ENCODE results near the gene LRSAM1.

Gene LRSAM1

GRCh38 chr9:127482662-127483061 lies 31.4 kb downstream of the LRSAM1 start:
- H3K9me3 ChIP-seq (ENCODE audit: insufficient read depth, low read depth, low read length): no peaks in the 10 kb centered on the region
- H3K79me1 ChIP-seq (ENCODE audit: low read length): no peaks in the 10 kb centered on the region
- H3K4me1 ChIP-seq (ENCODE audit: control insufficient read depth in 1 of 2, insufficient read depth in 2 of 2, low read length in 2 of 2): no peaks in the 10 kb centered on the region
- no peak overlapping the region for H2AK5ac ChIP-seq (ENCODE audit: low read length)
- H4K91ac ChIP-seq (ENCODE audit: low read depth, low read length): no peak overlapping the region
- H3K14ac ChIP-seq (ENCODE audit: low read length): no peak overlapping the region
- H4K8ac ChIP-seq (ENCODE audit: low read depth, low read length): no peak overlapping the region
- no peak overlapping the region for H3K4me2 ChIP-seq (ENCODE audit: low read length)
- H3K23ac ChIP-seq (ENCODE audit: low read length): no peak overlapping the region
- H3K36me3 ChIP-seq (ENCODE audit: control insufficient read depth in 1 of 2, insufficient read depth in 2 of 2, low read length in 2 of 2): peaks cover 36 to 40% of the 10 kb centered on the region in 2 experiments
- no peaks in the 10 kb centered on the region for H3K27me3 ChIP-seq (ENCODE audit: insufficient read depth, low read length)
- no peaks in the 10 kb centered on the region for H3K79me2 ChIP-seq (ENCODE audit: control insufficient read depth, insufficient read depth, low read length, poor library complexity)
- no peak overlapping the region for H3K27ac ChIP-seq (ENCODE audit: low read depth, low read length)
- no CpG with 5 or more reads among the region's 9 CpGs for WGBS (ENCODE audit: extremely low coverage, insufficient coverage, insufficient read length)
- DNase-seq: no peak
- H2AFZ ChIP-seq (ENCODE audit: insufficient read depth, low read length, poor library complexity): no peak overlapping the region
- H3K9ac ChIP-seq (ENCODE audit: low read length): no peak overlapping the region
- H3K4ac ChIP-seq (ENCODE audit: low read depth, low read length): no peak overlapping the region
- no peak overlapping the region for H2BK5ac ChIP-seq (ENCODE audit: low read depth, low read length, poor library complexity)
- H2BK120ac ChIP-seq (ENCODE audit: insufficient read depth, low read length, poor library complexity): no peak overlapping the region
- H3K18ac ChIP-seq (ENCODE audit: low read length): no peak overlapping the region
- H4K12ac ChIP-seq (ENCODE audit: low read depth, low read length): no peak overlapping the region
- H2BK12ac ChIP-seq (ENCODE audit: low read length): no peak overlapping the region
- H3K4me3 ChIP-seq (ENCODE audit: low read depth, low read length): no peak overlapping the region

- Histone ChIP-seq H3K4me3 (ENCODE audit: low read depth, low read length) (no peak overlapping the region), H3K27me3 (ENCODE audit: insufficient read depth, low read length) (no peaks in the 10 kb centered on the region), H3K9me3 (ENCODE audit: insufficient read depth, low read depth, low read length) (no peaks in the 10 kb centered on the region), H3K79me2 (ENCODE audit: control insufficient read depth, insufficient read depth, low read length, poor library complexity) (no peaks in the 10 kb centered on the region), H2BK12ac (ENCODE audit: low read length) (no peak overlapping the region), H2BK5ac (ENCODE audit: low read depth, low read length, poor library complexity) (no peak overlapping the region), H2AFZ (ENCODE audit: insufficient read depth, low read length, poor library complexity) (no peak overlapping the region), H4K8ac (ENCODE audit: low read depth, low read length) (no peak overlapping the region), H4K12ac (ENCODE audit: low read depth, low read length) (no peak overlapping the region), H3K18ac (ENCODE audit: low read length) (no peak overlapping the region), H2AK5ac (ENCODE audit: low read length) (no peak overlapping the region), H3K36me3 (ENCODE audit: control insufficient read depth in 1 of 2, insufficient read depth in 2 of 2, low read length in 2 of 2) (peaks cover 25 to 30% of the 10 kb centered on the region in 2 experiments), H3K4me2 (ENCODE audit: low read length) (no peak overlapping the region), H3K23ac (ENCODE audit: low read length) (no peak overlapping the region), H3K4me1 (ENCODE audit: control insufficient read depth in 1 of 2, insufficient read depth in 2 of 2, low read length in 2 of 2) (no peaks in the 10 kb centered on the region), H3K27ac (ENCODE audit: low read depth, low read length) (no peak overlapping the region), H3K79me1 (ENCODE audit: low read length) (no peaks in the 10 kb centered on the region), H4K91ac (ENCODE audit: low read depth, low read length) (no peak overlapping the region), H3K9ac (ENCODE audit: low read length) (no peak overlapping the region), H3K4ac (ENCODE audit: low read depth, low read length) (no peak overlapping the region), H2BK120ac (ENCODE audit: insufficient read depth, low read length, poor library complexity) (no peak overlapping the region), H3K14ac (ENCODE audit: low read length) (no peak overlapping the region)
- no CpG with 5 or more reads among the region's 11 CpGs for WGBS (ENCODE audit: extremely low coverage, insufficient coverage, insufficient read length)
- DNase-seq: no peak
These were observed 34.7 kb downstream of the LRSAM1 start for GRCh38 chr9:127485995-127486394.

DNA sequence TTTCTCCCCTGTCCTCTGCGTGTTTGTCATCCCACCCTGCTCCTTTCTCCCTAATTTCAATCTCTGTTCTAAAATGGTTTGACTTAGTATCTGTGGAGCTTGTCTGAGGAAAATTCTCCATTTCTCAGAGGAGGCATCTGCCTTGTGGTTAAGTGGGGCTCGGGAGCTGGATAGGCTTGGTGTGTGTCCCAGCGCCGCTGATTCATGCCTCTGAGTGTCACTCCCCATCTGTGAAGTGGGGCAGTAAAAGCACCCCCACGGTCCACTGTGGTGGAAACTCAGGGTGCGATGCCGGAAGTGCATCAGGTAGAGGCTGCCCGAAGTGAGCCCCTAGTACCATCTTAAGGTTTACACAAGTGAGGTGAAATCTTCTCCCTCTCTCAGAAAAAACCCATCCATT lies 37.6 kb downstream of the LRSAM1 start:
- no peaks in the 10 kb centered on the region for H3K27me3 ChIP-seq (ENCODE audit: insufficient read depth, low read length)
- H3K4me2 ChIP-seq (ENCODE audit: low read length): no peak overlapping the region
- H3K23ac ChIP-seq (ENCODE audit: low read length): no peak overlapping the region
- no peak overlapping the region for H4K8ac ChIP-seq (ENCODE audit: low read depth, low read length)
- no peak overlapping the region for H3K4me3 ChIP-seq (ENCODE audit: low read depth, low read length)
- no peak overlapping the region for H2BK120ac ChIP-seq (ENCODE audit: insufficient read depth, low read length, poor library complexity)
- no peak overlapping the region for H3K9ac ChIP-seq (ENCODE audit: low read length)
- no peak overlapping the region for H2AFZ ChIP-seq (ENCODE audit: insufficient read depth, low read length, poor library complexity)
- no peaks in the 10 kb centered on the region for H3K9me3 ChIP-seq (ENCODE audit: insufficient read depth, low read depth, low read length)
- no peak overlapping the region for H2BK12ac ChIP-seq (ENCODE audit: low read length)
- no peak for DNase-seq
- no peak overlapping the region for H2BK5ac ChIP-seq (ENCODE audit: low read depth, low read length, poor library complexity)
- H3K18ac ChIP-seq (ENCODE audit: low read length): no peak overlapping the region
- H3K27ac ChIP-seq (ENCODE audit: low read depth, low read length): no peak overlapping the region
- no peak overlapping the region for H3K4ac ChIP-seq (ENCODE audit: low read depth, low read length)
- H3K4me1 ChIP-seq (ENCODE audit: control insufficient read depth in 1 of 2, insufficient read depth in 2 of 2, low read length in 2 of 2): no peaks in the 10 kb centered on the region
- no peak overlapping the region for H3K14ac ChIP-seq (ENCODE audit: low read length)
- no peaks in the 10 kb centered on the region for H3K79me1 ChIP-seq (ENCODE audit: low read length)
- peaks cover 34 to 38% of the 10 kb centered on the region in 2 experiments for H3K36me3 ChIP-seq (ENCODE audit: control insufficient read depth in 1 of 2, insufficient read depth in 2 of 2, low read length in 2 of 2)
- H4K12ac ChIP-seq (ENCODE audit: low read depth, low read length): no peak overlapping the region
- no CpG with 5 or more reads among the region's 8 CpGs for WGBS (ENCODE audit: extremely low coverage, insufficient coverage, insufficient read length)
- H3K79me2 ChIP-seq (ENCODE audit: control insufficient read depth, insufficient read depth, low read length, poor library complexity): no peaks in the 10 kb centered on the region
- H4K91ac ChIP-seq (ENCODE audit: low read depth, low read length): no peak overlapping the region
- H2AK5ac ChIP-seq (ENCODE audit: low read length): no peak overlapping the region

DNA sequence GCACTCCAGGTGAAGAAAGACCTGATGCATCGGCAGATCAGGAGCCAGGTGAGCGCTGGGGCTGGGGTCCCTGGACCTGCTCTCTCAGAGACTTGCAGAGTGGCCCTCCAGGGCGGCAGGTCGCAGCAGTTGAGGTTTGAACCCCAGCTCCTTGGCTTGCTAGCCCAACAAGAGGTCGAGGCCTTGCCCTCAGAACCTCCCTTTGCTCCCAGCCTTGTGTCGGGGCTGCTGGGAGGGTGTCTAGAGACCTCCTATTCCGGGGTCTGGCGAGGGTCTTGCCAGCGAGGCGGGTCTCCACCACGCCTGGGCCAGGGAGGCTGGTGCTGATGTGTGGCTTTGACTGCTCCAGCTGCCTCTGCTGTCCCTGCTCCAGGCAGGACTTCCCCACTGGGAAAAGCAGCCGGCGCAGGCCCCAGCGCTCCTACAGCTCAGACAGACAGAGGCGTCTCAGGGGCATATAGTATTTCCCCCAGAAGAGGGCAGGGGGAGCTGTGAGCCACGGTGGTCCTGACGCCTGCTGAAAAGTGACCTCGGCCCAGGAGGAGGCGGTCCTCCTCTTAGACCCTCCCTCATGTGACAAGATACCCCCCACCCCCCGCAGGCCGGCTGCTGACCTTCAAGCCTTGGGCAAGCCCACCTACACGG lies 38.3 kb downstream of the LRSAM1 start:
- WGBS (ENCODE audit: extremely low coverage, insufficient coverage, insufficient read length): no CpG with 5 or more reads among the region's 22 CpGs

More for the DNA sequence above, 38.3 kb downstream of the LRSAM1 start:
- H3K9me3 ChIP-seq (ENCODE audit: insufficient read depth, low read depth, low read length): no peaks in the 10 kb centered on the region
- no peak overlapping the region for H2BK120ac ChIP-seq (ENCODE audit: insufficient read depth, low read length, poor library complexity)
- H3K36me3 ChIP-seq (ENCODE audit: control insufficient read depth in 1 of 2, insufficient read depth in 2 of 2, low read length in 2 of 2): peaks cover 39 to 41% of the 10 kb centered on the region in 2 experiments
- H3K79me1 ChIP-seq (ENCODE audit: low read length): no peaks in the 10 kb centered on the region
- H2BK12ac ChIP-seq (ENCODE audit: low read length): no peak overlapping the region
- no peaks in the 10 kb centered on the region for H3K4me1 ChIP-seq (ENCODE audit: control insufficient read depth in 1 of 2, insufficient read depth in 2 of 2, low read length in 2 of 2)
- H3K79me2 ChIP-seq (ENCODE audit: control insufficient read depth, insufficient read depth, low read length, poor library complexity): no peaks in the 10 kb centered on the region
- H3K4ac ChIP-seq (ENCODE audit: low read depth, low read length): no peak overlapping the region
- H3K4me2 ChIP-seq (ENCODE audit: low read length): no peak overlapping the region
- no peak overlapping the region for H2AK5ac ChIP-seq (ENCODE audit: low read length)
- H3K4me3 ChIP-seq (ENCODE audit: low read depth, low read length): no peak overlapping the region
- H3K27me3 ChIP-seq (ENCODE audit: insufficient read depth, low read length): no peaks in the 10 kb centered on the region
- no peak overlapping the region for H3K14ac ChIP-seq (ENCODE audit: low read length)
- H2AFZ ChIP-seq (ENCODE audit: insufficient read depth, low read length, poor library complexity): no peak overlapping the region
- no peak overlapping the region for H3K9ac ChIP-seq (ENCODE audit: low read length)
- H3K23ac ChIP-seq (ENCODE audit: low read length): no peak overlapping the region
- no peak overlapping the region for H2BK5ac ChIP-seq (ENCODE audit: low read depth, low read length, poor library complexity)
- no peak overlapping the region for H4K8ac ChIP-seq (ENCODE audit: low read depth, low read length)
- no peak overlapping the region for H3K18ac ChIP-seq (ENCODE audit: low read length)
- no peak overlapping the region for H4K91ac ChIP-seq (ENCODE audit: low read depth, low read length)
- no peak overlapping the region for H3K27ac ChIP-seq (ENCODE audit: low read depth, low read length)
- no peak overlapping the region for H4K12ac ChIP-seq (ENCODE audit: low read depth, low read length)
- DNase-seq: no peak
